GM12878 (cell line): ENCODE data around the gene UROC1. TPM values are rescaled to one million over a fixed set of nuclear protein-coding genes. Genes with fewer than 3 reads are reported as not detected.

ENCODE experiments used
- ATAC-seq: fragments of 200-7000 bp; cut with Tn5 transposase; 3 replicates; pipeline ENCODE4 v1.9.1; 2020; ENCODE audit warnings: mild to moderate bottlenecking, moderate library complexity
- BruUV-seq: library from RNA; stranded (reverse); fragments of 400-500 nt; replicated peaks from 2 replicates; lab custom pipeline; 2021; lab: Mats Ljungman, UMichigan
- CTCF ChIA-PET: fragments of 300-600 bp; sonication (Branson Sonifier 250); formaldehyde crosslinking; extraction: SDS; loops from one replicate; lab custom pipeline; 2021; ENCODE audit warnings: inconsistent platforms; lab: Yijun Ruan, JAX
- POLR2A ChIA-PET: fragments of 350-600 bp; formaldehyde crosslinking; extraction: SDS; loops from one replicate; lab custom pipeline; 2021; ENCODE audit warnings: inconsistent platforms; lab: Charles Lee
- RAD21 ChIA-PET: fragments of 300-600 bp; sonication (Branson Sonifier 250); formaldehyde crosslinking; loops from one replicate; lab custom pipeline; 2023; ENCODE audit warnings: antibody characterized with exemption; ENCODE audit not compliant: unreplicated experiment; lab: Charles Lee
- SMC1A ChIA-PET: fragments of 300-600 bp; sonication (Branson Sonifier 250); formaldehyde crosslinking; loops from one replicate; lab custom pipeline; 2023; ENCODE audit not compliant: unreplicated experiment, uncharacterized antibody; lab: Charles Lee
- DNase-seq: peaks from one replicate; pipeline ENCODE4 v3.0.0-alpha.2; 2011; ENCODE audit warnings: low read depth, low spot score
- FAIRE-seq: peaks from 3 replicates; lab custom pipeline; 2011; peaks lifted over from hg19 to GRCh38; lab: Jason Lieb, UNC
- H2AFZ ChIP-seq: 2 replicates; pipeline ENCODE4 v1.6.0; 2011; ENCODE audit warnings: low read depth, low read length, control low read depth; ENCODE audit not compliant: control insufficient read depth
- H3K27ac ChIP-seq: 2 replicates; pipeline ENCODE4 v1.5.1; 2011; ENCODE audit warnings: control low read depth; ENCODE audit not compliant: control insufficient read depth, insufficient read depth
- H3K27me3 ChIP-seq, 2 experiments: replicated peaks in 1 of 2; 2 replicates each; pipeline versions ENCODE4 v1.6.0 to v1.6.1; 2011; ENCODE audit warnings: low read length in 1 of 2; ENCODE audit not compliant: control insufficient read depth in 2 of 2, insufficient read depth in 2 of 2
- H3K36me3 ChIP-seq, 2 experiments: 2 replicates each; pipeline ENCODE4 v1.5.1; 2011; ENCODE audit warnings: low read length in 1 of 2; ENCODE audit not compliant: control insufficient read depth in 2 of 2, insufficient read depth in 2 of 2
- H3K4me1 ChIP-seq: 2 replicates; pipeline ENCODE4 v1.6.1; 2011; ENCODE audit warnings: mild to moderate bottlenecking, low read length, moderate library complexity, mixed read lengths; ENCODE audit not compliant: control insufficient read depth, insufficient read depth
- H3K4me2 ChIP-seq: 2 replicates; pipeline ENCODE4 v1.6.0; 2011; ENCODE audit warnings: control low read depth; ENCODE audit not compliant: control insufficient read depth, insufficient read depth
- H3K4me3 ChIP-seq: fragments of 200-600 bp; sonication (generic); 2 replicates; pipeline ENCODE4 v1.5.1; 2016
- H3K79me2 ChIP-seq: 2 replicates; pipeline ENCODE4 v1.6.0; 2011; ENCODE audit warnings: low read length; ENCODE audit not compliant: control insufficient read depth, insufficient read depth
- H3K9ac ChIP-seq: 2 replicates; pipeline ENCODE4 v1.8.0; 2011; ENCODE audit warnings: low read length, control low read depth, mixed read lengths; ENCODE audit not compliant: control insufficient read depth, insufficient read depth
- H3K9me3 ChIP-seq: replicated peaks from 3 replicates; pipeline ENCODE4 v1.5.1; 2011; ENCODE audit warnings: mild to moderate bottlenecking, low read length; ENCODE audit not compliant: control insufficient read depth, insufficient read depth
- H4K20me1 ChIP-seq: 2 replicates; pipeline ENCODE4 v1.6.0; 2011; ENCODE audit not compliant: control insufficient read depth, insufficient read depth
- CEBPZ ChIP-seq: fragments of 150-350 bp; IDR thresholded peaks from 2 replicates; pipeline ENCODE4 v1.6.1; 2016; ENCODE audit warnings: low read depth, low read length
- CREB1 ChIP-seq: IDR thresholded peaks from 2 replicates; pipeline ENCODE4 v1.6.1; 2012; ENCODE audit warnings: low read depth, mild to moderate bottlenecking, inconsistent platforms
- E2F8 ChIP-seq: fragments of 450-650 bp; IDR thresholded peaks from 2 replicates; pipeline ENCODE4 v1.6.1; 2018; ENCODE audit warnings: mild to moderate bottlenecking, low read depth, moderate library complexity; ENCODE audit not compliant: partially characterized antibody
- ELK1 ChIP-seq: IDR thresholded peaks from 2 replicates; pipeline ENCODE4 v1.6.1; 2012; ENCODE audit warnings: low read depth, low read length, improper control_type of control experiment
- ESRRA ChIP-seq: IDR thresholded peaks from 2 replicates; pipeline ENCODE4 v1.6.1; 2012; ENCODE audit warnings: mild to moderate bottlenecking, low read length, improper control_type of control experiment
- RBBP5 ChIP-seq: fragments of 200-600 bp; sonication (generic); conservative IDR thresholded peaks from 2 replicates; pipeline ENCODE4 v1.6.1; 2016
- RELB ChIP-seq: fragments of 450-650 bp; IDR thresholded peaks from 2 replicates; pipeline ENCODE4 v1.6.1; 2017; ENCODE audit warnings: low read depth, mild to moderate bottlenecking, moderate library complexity
- SKIL ChIP-seq: fragments of 450-650 bp; IDR thresholded peaks from 2 replicates; pipeline ENCODE4 v1.6.1; 2017; ENCODE audit warnings: mild to moderate bottlenecking, low read depth, inconsistent platforms; ENCODE audit not compliant: poor library complexity, severe bottlenecking
- SMAD1 ChIP-seq: fragments of 450-650 bp; IDR thresholded peaks from 2 replicates; pipeline ENCODE4 v1.6.1; 2018; ENCODE audit warnings: mild to moderate bottlenecking, low read depth; ENCODE audit not compliant: partially characterized antibody
- STAT3 ChIP-seq: IDR thresholded peaks from 2 replicates; pipeline ENCODE4 v1.6.1; 2011; ENCODE audit warnings: low read depth, low read length, improper control_type of control experiment
- TCF12 ChIP-seq: IDR thresholded peaks from 2 replicates; pipeline ENCODE4 v1.6.1; 2011; ENCODE audit warnings: low read depth, mild to moderate bottlenecking, low read length
- YBX1 ChIP-seq: fragments of 450-650 bp; IDR thresholded peaks from 2 replicates; pipeline ENCODE4 v1.6.1; 2016; ENCODE audit warnings: antibody characterized with exemption
- WGBS: methylation state at CpG from one replicate; pipeline ENCODE4 v1.1.6; 2016; ENCODE audit warnings: low lambda C conversion rate; ENCODE audit not compliant: insufficient replicate concordance, insufficient coverage; ENCODE audit errors: missing lambda C conversion rate; 5-methylcytosine and 5-hydroxymethylcytosine counted together
- in situ Hi-C: fragments of 300-500 bp; cut with MboI; formaldehyde crosslinking; loops from 9 replicates; pipeline ENCODE4 v1.14.3; 2018; ENCODE audit warnings: mixed read lengths
- intact Hi-C: fragments of 100-400 bp; cut with micrococcal nuclease; formaldehyde crosslinking; loops from one replicate; pipeline ENCODE4 v1.14.2; 2022; ENCODE audit not compliant: unreplicated experiment
- polyA plus RNA-seq, 11 experiments: library from polyadenylated mRNA; depleted of rRNA in 4 of 11; unstranded in 6 of 11; stranded (reverse) in 5 of 11; fragments of >200 nt; fragmentation: Nextera tagmentation in 4 of 11; fragmentation: Illumina TruSeq in 1 of 11; extraction: Ambion mirVana in 4 of 11; extraction: Trizol in 1 of 11; gene quantifications; 1 replicate in 1 of 11; 2 replicates in 10 of 11; pipeline versions ENCODE4 v1.2.1 to v1.2.3, GENCODE V29; 2011 to 2016; ENCODE audit warnings: inconsistent platforms in 2 of 11, missing spikeins in 2 of 11, low read depth in 1 of 11
- total RNA-seq, 4 experiments: library from RNA; depleted of rRNA in 3 of 4; stranded (reverse); fragments of >200 nt in 3 of 4; fragmentation: Illumina TruSeq in 1 of 4; extraction: Trizol in 1 of 4; gene quantifications; 2 replicates each; pipeline versions ENCODE4 v1.2.1 to v1.2.3, GENCODE V29; 2013 to 2021

Gene UROC1
- total and polyA plus RNA-seq, 10 of the 15 experiments (the other 5 are each of a cell fraction or from before 2014, with no cell fraction given) = 0.04 TPM; not detected in 9

- CTCF ChIA-PET = no interaction called here
- no peak for FAIRE-seq
- no peak for TF ChIP-seq TCF12
- TF ChIP-seq ESRRA = no peak
- no peak for TF ChIP-seq RELB
- TF ChIP-seq ELK1 = no peak
- TF ChIP-seq STAT3 = no peak
- TF ChIP-seq CREB1 = no peak
- TF ChIP-seq RBBP5 = no peak
- no peak for TF ChIP-seq SMAD1
- no peak for TF ChIP-seq YBX1
- TF ChIP-seq SKIL = no peak
- no peak for TF ChIP-seq E2F8
- TF ChIP-seq CEBPZ = no peak
Measured at GRCh38 chr3:126517986-126518778, 609 bp upstream of the UROC1 start.

More at GRCh38 chr3:126517986-126518778, 609 bp upstream of the UROC1 start:
- Histone ChIP-seq H3K4me2 (no peak overlapping the region), H3K36me3 (no peaks in the 10 kb centered on the region), H2AFZ (no peak overlapping the region), H3K4me1 (no peaks in the 10 kb centered on the region), H3K9me3 (no peaks in the 10 kb centered on the region), H3K4me3 (no peak overlapping the region), H3K27ac (no peak overlapping the region), H3K9ac (no peak overlapping the region), H3K27me3 (no peaks in the 10 kb centered on the region; a peak in 1 of 4 replicates), H3K79me2 (no peaks in the 10 kb centered on the region), H4K20me1 (no peaks in the 10 kb centered on the region; the same call in 1 of the 2 replicates)
- 53% methylated on average over 14 of the region's 15 CpGs for WGBS
- POLR2A ChIA-PET = no interaction called here
- no TSS peak for BruUV-seq
- ATAC-seq = no peak
- RAD21 ChIA-PET = no interaction called here
- intact Hi-C loops = no loop called here
- no peak for DNase-seq
- SMC1A ChIA-PET = no interaction called here
- in situ Hi-C loops = no loop called here
